PC-3 (cell line): ENCODE data around the gene TMEM127.

Source experiments
- CTCF ChIP-seq: fragments of 300-600 bp; sonication (generic); conservative IDR thresholded peaks from 2 replicates; pipeline ENCODE4 v1.5.1; 2017; ENCODE audit warnings: antibody characterized with exemption, low read depth, mild to moderate bottlenecking, low read length
- EZH2 ChIP-seq: fragments of 300-600 bp; sonication (generic); IDR thresholded peaks from one replicate; pipeline ENCODE4 v1.6.1; 2017; ENCODE audit warnings: antibody characterized with exemption, mild to moderate bottlenecking, low read length; ENCODE audit not compliant: unreplicated experiment
- EZH2phosphoT487 ChIP-seq: fragments of 300-600 bp; sonication (generic); IDR thresholded peaks from 2 replicates; pipeline ENCODE4 v1.6.1; 2018; ENCODE audit warnings: mild to moderate bottlenecking, antibody characterized with exemption, low read length, borderline replicate concordance

GRCh38 chr2:96247896-96248295, 17.9 kb downstream of the TMEM127 start:
- no peak for TF ChIP-seq CTCF
- no peak for TF ChIP-seq EZH2phosphoT487
- TF ChIP-seq EZH2: no peak
